Measurements from ENCODE around the gene MREG. TPM values are rescaled to one million over a fixed set of nuclear protein-coding genes. Genes with fewer than 3 reads are reported as not detected.

The MREG gene
- total and polyA plus RNA-seq, 4 donors, result 0.87 to 3.1 (median 2.7) TPM

- H3K9me3 ChIP-seq (ENCODE audit: control insufficient read depth in 4 of 4, low read length in 3 of 4), result no peaks in the 10 kb centered on the region
- TF ChIP-seq FOXA2 (IDR thresholded peaks at IDR 0.05), result no peak
- peak; percentile 37 to 50 for TF ChIP-seq HNF4A (conservative IDR thresholded peaks at IDR 0.05)
- no peak for TF ChIP-seq EGR1 (IDR thresholded peaks at IDR 0.05; ENCODE audit: low read depth in 2 of 2)
- TF ChIP-seq TAF1 (conservative IDR thresholded peaks at IDR 0.05), result no peak
- TF ChIP-seq RAD21 (IDR thresholded peaks at IDR 0.05), result peak in 1 of 2 donors; percentile 43
- peak; percentile 78 to 86 for TF ChIP-seq RXRA (IDR thresholded peaks at IDR 0.05)
- no peak for TF ChIP-seq ZBTB33 (IDR thresholded peaks at IDR 0.05)
- TF ChIP-seq MAX (IDR thresholded peaks at IDR 0.05), result no peak
- no peak for TF ChIP-seq ATF3 (IDR thresholded peaks at IDR 0.05)
- peak; percentile 26 for TF ChIP-seq SP1 (IDR thresholded peaks at IDR 0.05)
- no peak for TF ChIP-seq NR2F2 (IDR thresholded peaks at IDR 0.05)
- TF ChIP-seq REST (IDR thresholded peaks at IDR 0.05), result no peak
- no peak for TF ChIP-seq CTCF (IDR thresholded peaks at IDR 0.05; ENCODE audit: low read depth, low read length, missing input control)
- no peak for TF ChIP-seq GABPA (IDR thresholded peaks at IDR 0.05 in 1 of 2, conservative IDR thresholded peaks at IDR 0.05 in 1 of 2)
- no peak for TF ChIP-seq YY1 (IDR thresholded peaks at IDR 0.05)
- peaks cover 2 to 32% (median 20%) of the 10 kb centered on the region in 4 donors for H3K4me1 ChIP-seq (ENCODE audit: control insufficient read depth in 4 of 4, insufficient read depth in 4 of 4, low read length in 3 of 4)
- H3K27me3 ChIP-seq (ENCODE audit: control insufficient read depth in 4 of 4, insufficient read depth in 4 of 4, low read length in 3 of 4), result no peaks in the 10 kb centered on the region
- no peak for DNase-seq (ENCODE audit: low spot score)
- H3K9ac ChIP-seq (ENCODE audit: low read depth in 1 of 2, low read length in 2 of 2), result no peak overlapping the region
- H3K36me3 ChIP-seq (ENCODE audit: control insufficient read depth in 4 of 4, insufficient read depth in 3 of 4, low read depth in 1 of 4, low read length in 3 of 4), result no peaks in the 10 kb centered on the region
- no peak overlapping the region for H3K27ac ChIP-seq (ENCODE audit: low read depth in 1 of 2, low read length in 2 of 2)
- WGBS, result 31% methylated on average over 4 of the region's 4 CpGs
- H3K4me3 ChIP-seq (ENCODE audit: low read depth in 1 of 3, low read length in 3 of 3), result peak overlapping the region in 2 of 3 donors; percentile 11 to 29
Measured at GRCh38 chr2:215895330-215895729, 118.0 kb downstream of the MREG start.

Other genes with a start within 250 kb of the MREG start
- 100 to 1,000 TPM in 1 of 2 donors, 10 to 100 TPM in 1; 67.5 to 152 TPM for gene PECR, start 68.3 kb upstream of the MREG start, total RNA-seq
- 10 to 100 TPM; 31.8 to 63.5 TPM for gene PECR, start 68.3 kb upstream of the MREG start, polyA plus RNA-seq
- 1 to 10 TPM in 1 of 2 donors, under 1 TPM in 1; 0.75 to 1.9 TPM for gene TMEM169, start 68.4 kb upstream of the MREG start, total RNA-seq
- gene TMEM169, start 68.4 kb upstream of the MREG start, polyA plus RNA-seq, result under 1 TPM; 0.42 to 0.85 TPM
- gene XRCC5, start 95.8 kb upstream of the MREG start, total RNA-seq, result 100 to 1,000 TPM; 104 to 140 TPM
- 10 to 100 TPM; 63.7 to 65.4 TPM for gene XRCC5, start 95.8 kb upstream of the MREG start, polyA plus RNA-seq

All from liver (tissue), 9 donors.